ENCODE data around the gene SENP5.

GRCh38 chr3:196963631-196963953 lies 95.9 kb downstream of the SENP5 start:
- TF ChIP-seq CTCF (IDR thresholded peaks at IDR 0.05; ENCODE audit: insufficient read depth, low read length, poor library complexity, severe bottlenecking), result no peak
- no peak for TF ChIP-seq EZH2phosphoT487 (conservative IDR thresholded peaks at IDR 0.05; ENCODE audit: low read length)

All from SU-DHL-6 (cell line).